OCI-M1 (cell line): ENCODE measurements around the gene ZNF500.
A peak's percentile ranks its signal among the peaks of the same experiment; 100 is the strongest.

Source experiments
- DNase-seq: peaks from one replicate; lab custom pipeline; 2025; lab: John Stamatoyannopoulos, UW

The ZNF500 gene

DNA sequence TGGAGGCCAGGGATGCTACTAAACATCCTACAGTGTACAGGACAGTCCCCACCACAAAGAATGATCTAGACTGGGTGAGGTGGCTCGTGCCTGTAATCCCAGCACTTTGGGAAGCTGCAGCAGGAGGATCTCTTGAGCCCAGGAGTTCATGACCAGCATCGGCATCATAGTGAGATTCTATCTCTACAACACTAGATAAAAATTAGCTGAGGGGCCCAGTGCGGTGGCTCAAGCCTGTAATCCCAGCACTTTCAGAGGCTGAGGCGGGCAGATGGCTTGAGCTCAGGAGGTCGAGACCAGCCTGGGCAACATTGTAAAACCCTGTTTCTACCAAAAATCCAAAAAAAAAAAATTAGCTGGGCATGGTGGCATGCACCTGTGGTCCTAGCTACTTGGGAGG is 5.4 kb upstream of the ZNF500 start:
- no peak for DNase-seq

DNA sequence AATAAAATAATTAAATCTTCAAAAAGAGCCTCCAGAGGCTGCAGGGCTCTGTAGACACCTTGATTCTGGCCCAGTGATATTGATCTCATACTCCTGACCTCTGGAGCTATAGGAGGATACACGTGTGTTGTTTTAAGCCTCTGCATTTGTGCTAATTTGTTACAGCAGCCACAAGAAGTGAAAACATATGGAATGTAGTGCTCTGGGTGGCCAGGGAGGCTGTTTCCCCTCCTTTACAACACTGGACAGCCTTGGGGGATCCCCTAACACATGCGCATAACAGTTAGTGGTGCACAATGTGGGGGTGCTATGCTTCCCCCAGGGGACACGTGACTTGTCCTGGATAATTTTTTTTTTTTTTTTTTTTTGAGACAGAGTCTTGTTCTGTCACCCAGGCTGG is 4.7 kb upstream of the ZNF500 start:
- DNase-seq = no peak

DNA sequence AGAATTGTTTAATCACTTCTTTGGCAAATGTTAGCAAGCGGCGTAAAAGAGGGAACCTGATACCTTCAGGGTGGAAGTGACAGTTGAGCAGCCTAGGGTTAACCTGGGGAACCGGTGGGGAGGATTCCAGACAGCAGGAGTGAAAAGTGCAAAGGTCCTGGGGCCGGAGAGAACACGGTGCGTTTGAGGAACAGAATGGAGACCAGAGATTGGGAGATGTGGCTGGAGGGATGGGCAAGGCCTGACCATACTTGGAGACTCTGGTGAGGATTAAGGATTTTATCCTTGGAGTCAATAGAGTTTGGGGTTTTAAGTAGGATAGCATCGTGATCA is 2.3 kb upstream of the ZNF500 start:
- DNase-seq = no peak

DNA sequence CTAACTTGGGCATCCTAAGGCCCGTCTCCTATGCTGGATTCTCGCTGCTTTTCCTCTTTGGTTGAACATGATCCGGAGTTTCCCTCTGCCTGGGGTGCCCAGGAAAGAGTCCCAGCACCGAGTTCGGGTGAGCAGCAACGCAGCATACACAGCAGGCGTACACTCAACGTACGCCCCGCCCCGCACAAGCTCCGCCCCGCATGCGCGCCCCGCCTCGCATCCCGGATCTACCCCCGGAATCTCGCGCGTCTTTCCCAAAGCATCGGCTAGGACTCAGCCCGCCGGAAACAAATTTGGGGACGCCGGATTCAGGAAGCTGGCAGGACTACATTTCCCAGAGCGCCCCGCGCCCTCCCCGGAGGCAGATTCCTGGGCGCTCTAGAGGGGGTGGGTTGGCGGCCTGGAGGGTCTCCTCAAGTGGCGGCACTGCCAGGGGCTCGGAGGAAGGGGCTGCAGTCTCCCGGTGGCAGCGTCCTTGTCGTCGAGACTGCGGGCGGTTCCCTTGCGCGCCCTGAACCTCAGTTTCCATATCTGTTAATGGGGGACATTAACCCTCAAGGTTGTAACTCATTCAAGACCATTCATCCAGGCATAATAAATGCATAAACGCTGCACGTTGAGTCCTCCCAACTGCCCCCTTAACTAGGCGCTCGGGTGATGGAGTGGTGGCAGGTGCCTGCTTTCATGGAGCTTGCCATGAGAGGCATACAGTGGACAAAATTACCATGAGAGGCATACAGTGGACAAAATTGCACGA is 1.8 kb upstream of the ZNF500 start:
- peak; percentile 97 for DNase-seq

DNA sequence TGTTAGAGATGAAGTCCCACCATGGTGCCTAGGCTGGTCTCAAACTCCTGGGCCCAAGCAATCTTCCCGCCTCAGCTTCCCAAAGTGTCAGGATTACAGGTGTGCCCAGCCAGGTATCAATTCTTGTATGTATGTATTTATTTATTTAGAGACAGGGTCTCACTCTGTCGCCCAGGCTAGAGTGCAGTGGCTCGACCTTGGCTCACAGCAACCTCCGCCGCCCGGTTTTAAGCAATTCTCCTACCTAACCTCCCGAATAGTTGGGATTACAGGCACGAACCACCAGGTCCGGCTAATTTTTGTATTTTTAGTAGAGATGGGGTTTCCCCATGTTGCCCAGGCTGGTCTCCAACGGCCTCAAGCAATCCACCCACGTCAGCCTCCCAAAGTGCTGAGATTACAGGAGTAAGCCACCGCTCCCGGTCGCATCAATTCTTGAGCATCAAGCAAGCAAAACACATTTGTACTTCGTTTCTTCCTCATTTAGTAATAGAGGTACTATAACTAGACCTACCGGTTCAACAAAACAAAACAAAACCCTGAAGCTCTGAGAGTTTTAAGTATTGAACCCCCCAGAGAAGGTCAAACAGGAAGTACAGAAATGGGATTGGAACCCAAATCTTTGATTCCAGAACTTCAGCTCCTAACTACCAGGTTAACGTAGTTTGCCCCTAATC is 1.0 kb upstream of the ZNF500 start:
- peak; percentile 76 for DNase-seq

DNA sequence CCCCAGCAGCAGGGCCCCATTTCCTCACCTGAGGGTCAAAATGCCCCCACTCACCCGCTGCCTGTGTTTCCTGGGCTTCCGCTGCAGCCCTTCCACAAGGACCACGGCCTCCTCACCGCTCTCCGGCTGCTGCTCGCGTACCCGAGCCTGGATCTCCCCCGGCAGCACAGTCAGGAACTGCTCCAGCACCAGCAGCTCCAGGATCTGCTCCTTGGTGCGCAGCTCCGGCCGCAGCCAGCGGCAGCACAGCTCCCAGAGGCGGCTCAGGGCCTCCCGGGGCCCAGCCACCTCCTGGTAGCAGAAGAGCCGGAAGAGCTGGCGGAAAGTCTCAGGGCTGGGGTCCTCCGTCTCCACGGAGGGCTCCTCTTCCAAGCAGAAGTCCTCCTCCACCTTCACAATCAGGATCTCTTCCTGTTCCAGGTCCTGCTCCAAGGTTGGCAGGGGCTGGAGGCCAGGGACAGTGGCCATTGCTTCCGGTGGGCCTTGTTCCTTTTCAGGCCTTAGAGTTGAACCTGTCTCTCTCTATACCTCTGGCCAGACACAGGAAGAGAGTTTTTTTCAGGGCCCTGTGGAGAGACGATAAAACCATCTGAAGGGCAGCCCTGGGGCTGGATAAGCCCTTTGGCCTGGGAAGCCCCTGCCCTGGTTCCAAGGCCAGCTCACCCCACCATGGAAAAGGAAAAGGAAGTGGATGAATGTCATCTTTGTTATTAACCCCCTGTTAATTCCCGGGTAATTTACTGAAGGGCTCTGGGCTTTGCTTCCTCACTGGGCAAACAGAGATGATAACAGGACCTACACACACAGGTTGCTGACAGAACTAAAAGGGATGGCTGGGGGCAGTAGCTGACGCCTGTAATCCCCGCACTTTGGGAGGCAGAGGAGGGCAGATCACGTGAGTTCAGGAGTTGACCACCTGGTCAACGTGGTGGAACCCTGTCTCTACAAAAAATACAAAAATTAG is 1.2 kb downstream of the ZNF500 start:
- DNase-seq = no peak

DNA sequence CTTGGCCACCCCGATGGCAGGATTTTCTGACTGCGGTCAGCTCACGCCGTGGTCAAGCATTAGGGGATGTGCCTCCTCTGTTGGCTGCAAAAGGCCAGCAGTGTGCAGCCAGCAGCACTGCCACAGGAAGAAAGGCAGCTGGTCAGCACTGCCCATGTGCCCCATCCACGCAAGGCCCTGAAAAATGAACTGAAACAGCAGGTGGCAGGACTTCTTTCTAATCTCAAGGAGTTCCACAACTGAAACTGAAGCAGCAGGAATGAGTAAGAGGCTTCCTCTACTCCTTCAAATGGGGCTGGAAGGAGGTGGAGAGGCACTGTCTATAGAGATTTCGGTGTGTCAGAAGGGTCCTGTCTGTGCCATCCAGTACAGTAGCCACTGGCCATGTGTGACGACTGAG is 3.2 kb downstream of the ZNF500 start:
- DNase-seq = no peak

DNA sequence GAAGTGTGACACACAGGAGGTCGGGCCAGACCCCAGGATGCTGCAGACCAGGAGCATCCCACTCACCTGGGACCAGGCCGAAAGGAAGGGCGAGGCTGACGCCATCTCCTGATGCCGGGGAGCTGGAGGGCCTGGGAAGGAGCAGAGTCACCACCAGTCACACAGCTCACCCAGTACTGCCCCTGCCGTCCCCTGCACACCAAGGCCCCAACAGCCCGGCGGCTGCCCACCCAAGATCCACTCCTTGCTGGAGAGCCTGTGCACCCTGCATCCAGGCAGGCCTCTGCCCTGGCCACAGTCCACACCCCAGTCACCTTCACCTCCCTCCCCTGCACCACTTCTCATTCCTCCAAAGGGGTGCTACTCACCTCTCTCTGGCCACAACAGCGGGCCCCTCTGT is 4.8 kb downstream of the ZNF500 start:
- DNase-seq = no peak

DNA sequence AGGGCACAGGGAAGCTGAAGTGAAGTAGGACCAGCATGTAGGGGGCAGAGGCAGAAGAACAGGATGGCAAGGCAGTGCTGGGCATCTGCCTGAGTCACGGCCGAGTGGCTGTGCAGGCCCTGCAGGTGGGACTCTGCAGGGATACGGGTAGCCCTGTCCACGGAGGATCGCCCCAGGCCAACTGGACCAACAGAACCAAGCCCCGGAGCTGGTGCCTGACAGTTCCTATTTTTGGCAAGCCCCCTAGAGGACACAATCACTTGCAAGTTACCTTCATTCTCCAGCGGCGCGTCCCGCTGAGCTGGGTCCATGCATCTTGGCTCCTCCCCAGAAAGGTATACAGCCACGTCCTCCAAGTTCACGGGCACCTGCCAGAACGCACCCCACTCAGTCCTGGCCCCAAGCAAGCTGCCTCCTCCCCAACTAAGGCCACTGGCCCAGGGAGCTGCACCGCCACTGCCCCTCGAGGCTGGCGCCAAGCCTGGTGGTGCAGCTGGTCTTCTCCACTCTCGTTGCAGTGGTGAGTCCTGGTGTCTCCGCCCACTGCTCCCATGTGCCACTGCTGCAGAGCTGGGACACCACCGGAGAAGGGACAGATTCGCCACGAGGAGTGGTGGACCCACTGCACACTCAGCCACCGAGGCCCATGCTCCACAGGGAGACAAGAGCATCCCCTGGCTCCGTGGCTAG is 6.6 kb downstream of the ZNF500 start:
- DNase-seq = no peak

DNA sequence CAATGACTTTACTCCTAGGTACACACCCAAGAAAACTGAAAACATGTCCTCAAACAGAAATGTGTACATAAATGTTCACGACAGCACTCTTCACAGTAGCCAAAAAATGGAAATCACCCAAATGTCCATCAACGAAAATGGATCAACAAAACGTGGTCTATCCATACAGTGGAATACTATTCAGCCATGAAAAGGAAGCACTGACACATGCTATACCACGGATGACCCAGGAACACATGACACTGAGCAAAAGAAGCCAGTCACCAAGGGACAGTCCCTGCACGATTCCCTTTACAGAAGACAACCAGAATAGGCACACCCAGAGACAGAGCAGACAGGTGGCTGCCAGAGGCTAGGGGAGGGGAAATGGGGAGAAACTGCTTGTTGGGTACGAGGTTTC is 11.3 kb downstream of the ZNF500 start:
- no peak for DNase-seq

DNA sequence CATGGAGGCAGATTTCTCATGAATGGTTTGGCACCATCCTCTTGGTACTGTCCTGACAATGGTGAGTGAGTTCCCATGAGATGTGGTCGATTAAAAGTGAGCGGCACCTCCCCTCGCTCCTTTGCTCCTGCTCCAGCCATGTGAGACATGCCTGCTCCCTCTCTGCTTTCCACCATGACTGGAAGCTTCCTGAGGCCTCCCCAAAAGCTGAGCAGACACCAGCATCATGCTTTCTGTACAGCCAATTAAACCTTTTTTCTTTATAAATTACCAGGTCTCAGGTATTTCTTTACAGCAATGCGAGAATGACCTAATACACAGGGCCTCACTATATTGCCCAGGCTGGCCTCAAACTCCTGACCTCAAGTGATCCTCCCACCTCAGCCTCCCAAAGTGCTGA is 12.1 kb downstream of the ZNF500 start:
- no peak for DNase-seq

DNA sequence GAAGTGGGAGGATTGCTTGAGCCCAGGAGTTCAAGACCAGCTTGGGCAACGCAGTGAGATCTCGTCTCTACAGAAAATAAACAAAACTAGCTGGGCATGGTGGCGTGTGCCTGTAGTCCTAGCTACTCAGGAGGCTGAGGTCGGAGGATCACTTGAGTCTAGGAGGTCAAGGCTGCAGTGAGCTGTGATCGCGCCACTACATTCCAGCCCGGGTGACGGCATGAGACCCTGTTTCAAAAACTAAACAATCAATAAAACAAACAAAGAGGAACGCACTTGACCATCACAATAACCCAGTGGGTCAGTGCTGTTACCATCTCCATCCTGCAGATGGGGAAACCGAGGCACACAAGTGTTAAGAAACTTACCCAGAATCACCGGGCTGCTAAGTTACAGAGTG is 13.7 kb downstream of the ZNF500 start:
- no peak for DNase-seq

DNA sequence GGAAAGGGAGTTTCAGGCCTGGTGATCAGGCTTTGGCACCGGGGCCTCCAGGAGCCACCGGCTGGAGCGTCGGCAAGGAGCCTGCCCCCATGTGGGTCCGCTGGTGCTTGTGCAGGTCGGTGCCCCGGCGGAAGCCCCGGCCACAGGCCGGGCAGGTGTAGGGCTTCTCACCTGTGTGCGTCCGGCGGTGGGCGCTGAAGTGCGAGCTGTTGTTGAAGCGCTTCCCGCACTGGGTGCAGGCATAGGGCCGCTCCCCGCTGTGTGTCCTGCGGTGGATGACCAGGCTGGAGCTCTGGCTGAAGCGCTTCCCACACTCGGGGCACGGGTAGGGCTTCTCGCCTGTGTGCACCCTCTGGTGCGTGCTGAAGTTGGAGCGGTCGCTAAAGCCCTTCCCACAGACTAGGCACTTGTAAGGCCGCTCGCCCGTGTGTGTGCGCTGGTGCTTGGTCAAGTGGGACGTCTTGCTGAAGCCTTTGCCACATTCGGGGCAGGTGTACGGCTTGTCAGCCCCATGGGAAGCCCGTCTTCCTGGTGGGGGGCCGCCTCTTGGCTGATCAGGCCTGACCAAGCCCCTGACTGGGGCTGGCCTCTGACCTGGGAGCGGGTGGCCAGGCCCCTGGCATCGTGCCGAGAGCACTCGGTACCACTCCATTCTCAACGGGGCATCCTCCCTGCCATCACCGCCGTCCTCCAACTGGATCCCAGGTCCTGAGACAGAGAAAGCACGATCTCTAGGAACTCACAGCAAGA is 14.4 kb downstream of the ZNF500 start:
- no peak for DNase-seq

DNA sequence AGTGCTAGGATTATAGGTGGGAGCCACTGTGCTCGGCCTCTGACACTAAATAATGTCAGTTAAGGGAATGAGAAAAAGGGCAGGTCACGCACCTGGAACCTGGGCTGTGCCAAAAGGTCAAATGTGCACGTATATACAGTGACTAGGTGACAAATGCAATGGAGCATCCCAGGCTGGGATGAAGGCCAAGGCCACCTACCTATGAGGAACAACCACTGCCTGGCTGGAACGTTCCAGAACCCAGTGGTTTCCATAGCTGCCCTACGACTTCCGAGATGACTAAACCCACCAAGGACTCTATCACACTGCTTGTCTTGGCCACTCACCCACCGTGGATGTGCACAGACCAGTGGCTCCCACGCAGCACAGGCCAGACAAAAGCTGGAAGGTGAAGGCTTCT is 16.1 kb downstream of the ZNF500 start:
- no peak for DNase-seq

DNA sequence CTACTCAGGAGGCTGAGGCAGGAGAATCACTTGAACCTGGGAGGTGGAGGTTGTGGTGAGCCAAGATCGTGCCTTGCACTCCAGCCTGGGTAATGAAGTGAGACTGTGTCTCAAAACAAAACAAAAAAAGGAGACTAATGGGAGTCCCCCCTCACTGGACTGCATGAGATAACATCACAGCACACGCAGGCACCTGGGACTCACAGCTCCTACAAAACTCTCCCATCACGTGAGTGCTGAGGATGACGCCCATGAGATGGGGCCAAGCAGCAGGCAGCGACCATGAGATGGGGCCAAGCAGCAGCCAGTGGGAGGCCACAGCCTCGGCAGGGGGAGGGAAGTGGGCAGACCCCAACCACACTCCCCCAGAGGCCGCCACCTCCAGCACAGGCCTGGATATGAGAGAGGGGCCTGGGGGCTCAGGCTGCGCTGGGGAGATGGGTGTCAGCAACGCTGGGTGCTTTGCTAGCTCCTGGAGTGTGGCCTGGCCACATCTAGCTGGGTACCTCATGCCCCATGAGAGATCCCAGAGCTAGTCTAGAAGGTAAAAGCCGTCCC is 17.2 kb downstream of the ZNF500 start:
- no peak for DNase-seq

DNA sequence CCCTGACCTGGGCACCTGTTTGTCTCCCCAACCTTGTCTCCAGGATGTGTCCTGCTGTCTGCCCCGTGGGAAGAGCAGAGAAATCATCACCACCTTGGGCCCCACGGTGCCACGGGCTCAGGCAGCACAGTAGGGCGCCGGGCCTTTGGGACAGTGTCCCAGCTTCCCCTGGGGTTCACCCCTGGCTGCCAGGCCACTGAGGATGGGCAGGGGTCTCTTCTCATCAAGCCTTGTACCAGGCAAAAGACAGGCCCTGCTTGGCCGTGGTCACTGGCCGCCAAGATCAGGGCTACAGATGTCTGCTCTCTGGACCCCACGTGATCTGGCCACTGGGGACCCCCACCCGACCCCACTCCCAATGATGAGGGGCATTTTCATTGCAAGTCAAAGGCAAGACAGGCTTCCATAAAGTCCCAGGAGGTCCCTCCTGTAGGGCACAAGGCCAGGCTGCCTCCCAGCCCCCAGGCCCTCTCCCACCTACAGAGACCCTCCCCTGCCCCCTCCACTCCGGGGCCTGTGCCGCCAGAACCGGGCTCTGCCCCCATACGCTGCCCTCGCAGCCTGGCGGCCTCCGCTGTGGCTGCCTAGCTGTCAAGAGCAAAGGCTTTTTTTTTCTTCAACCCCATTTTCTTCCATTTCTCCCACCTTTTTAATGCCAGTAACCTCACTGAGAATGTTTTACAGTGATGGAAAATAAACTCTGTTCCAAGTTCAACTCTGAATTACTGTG is 18.1 kb downstream of the ZNF500 start:
- DNase-seq = no peak

DNA sequence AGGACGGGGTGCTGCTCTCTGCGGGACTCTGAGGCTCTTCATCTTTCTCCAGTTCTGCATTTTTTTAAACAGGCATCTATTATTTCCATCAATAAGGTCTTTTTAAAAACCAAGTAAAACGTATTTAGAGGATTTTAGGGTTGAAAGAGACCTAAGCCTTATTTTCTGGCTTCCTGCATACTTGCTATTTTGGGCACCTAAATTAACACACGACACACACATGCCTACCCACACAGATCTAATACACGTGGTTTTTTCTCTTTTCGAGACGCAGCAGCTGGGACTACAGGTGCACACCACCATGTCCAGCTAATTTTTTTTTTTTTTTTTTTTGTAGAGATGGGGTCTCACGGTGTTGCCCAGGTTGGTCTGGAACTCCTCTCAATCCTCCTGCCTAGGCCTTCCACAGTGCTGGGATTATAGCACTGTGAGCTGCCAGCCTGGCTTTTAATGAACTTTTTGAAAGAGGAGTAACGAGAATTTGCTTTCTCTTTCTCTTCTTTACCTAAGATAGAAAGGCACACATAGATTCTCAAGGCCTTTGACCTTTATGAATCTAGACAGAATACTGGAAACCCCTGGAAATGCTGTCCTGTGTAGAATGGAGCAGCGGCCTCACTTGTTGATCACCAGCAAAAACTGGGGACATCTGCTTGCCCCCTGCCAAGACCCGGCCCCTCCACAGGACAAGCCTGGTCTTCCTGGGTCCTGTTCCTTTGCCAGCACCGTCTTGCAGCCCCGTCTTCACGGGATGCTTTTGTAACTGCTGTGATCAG is 18.9 kb downstream of the ZNF500 start:
- no peak for DNase-seq

DNA sequence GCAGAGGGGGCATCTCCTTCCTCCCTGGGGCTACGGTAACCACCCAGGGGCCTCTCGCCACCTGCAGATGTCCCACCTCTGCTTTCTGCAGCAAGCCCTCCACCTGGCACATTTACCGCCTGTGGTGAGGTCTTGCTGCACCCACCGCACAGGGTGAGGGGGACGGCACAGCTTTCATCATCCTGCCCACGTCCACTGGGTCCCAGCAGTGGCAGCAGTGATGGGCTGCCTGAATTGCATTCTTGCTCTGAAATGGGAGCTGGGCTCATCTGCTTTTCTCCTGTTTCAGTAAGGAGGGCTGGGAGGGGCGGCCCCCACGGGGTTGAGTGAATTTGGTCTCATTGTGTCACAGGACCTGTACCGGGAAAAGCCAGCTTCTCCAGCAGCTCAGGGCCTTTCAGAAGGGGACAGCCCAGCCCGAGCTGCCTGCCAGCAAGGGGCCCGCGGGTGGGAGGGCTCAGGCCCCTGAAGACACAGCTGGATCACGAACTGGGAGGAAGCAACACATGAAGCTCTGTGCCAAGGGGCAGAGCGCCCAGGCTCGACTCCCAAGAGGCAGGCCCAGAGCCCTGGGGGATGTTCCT is 19.9 kb downstream of the ZNF500 start:
- no peak for DNase-seq

DNA sequence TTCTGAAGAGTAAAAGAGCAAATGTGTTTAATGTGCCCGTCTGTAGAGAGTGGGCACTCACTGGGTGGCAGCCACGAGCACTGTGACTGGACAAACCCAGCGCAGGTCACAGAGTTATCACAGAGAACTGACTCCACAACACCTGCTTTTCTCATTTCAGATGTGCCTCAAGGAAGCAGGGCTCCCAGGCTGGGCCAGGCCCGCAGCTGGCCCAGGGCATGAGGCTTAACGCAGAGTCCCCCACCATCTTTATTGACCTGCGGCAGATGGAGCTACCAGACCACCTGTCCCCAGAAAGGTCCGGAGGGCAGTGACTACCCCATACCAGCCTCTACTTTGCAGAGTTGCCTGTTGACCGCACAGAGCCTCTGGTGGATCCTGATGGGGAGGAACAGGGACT is 20.7 kb downstream of the ZNF500 start:
- DNase-seq = no peak

DNA sequence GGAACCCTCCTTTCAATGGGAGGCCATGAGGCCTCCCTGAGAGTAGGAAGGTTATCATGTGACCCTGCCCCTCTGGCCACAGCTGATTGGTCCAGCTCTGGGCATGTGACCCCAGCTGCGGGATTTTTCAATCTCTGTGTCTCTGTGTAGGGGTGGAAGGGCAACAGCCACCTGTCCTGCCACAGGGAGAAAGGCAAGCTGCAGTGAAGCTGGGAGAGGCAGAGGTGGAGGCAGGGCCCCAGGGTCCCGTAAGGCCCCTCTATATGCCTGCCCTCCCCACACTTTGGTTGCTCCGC is 21.7 kb downstream of the ZNF500 start:
- no peak for DNase-seq
